PC-3 (cell line): ENCODE measurements around the gene MRPL49. TPM values are rescaled to one million over a fixed set of nuclear protein-coding genes. Genes with fewer than 3 reads are reported as not detected.

Source experiments
- ATAC-seq: fragments of 200-7000 bp; cut with Tn5 transposase; 2 replicates; pipeline ENCODE4 v1.9.1; 2020; ENCODE audit warnings: mild to moderate bottlenecking, moderate library complexity
- BruUV-seq: library from RNA; stranded (reverse); fragments of 400-500 nt; replicated peaks from 2 replicates; lab custom pipeline; 2021; lab: Mats Ljungman, UMichigan
- CTCF ChIA-PET: fragments of 300-600 bp; sonication (Branson Sonifier 250); formaldehyde crosslinking; loops from one replicate; lab custom pipeline; 2022; ENCODE audit warnings: antibody characterized with exemption; lab: Charles Lee
- POLR2A ChIA-PET: fragments of 300-600 bp; sonication (Branson Sonifier 250); formaldehyde crosslinking; loops from one replicate; lab custom pipeline; 2022; ENCODE audit warnings: antibody characterized with exemption; ENCODE audit not compliant: unreplicated experiment; lab: Charles Lee
- DNase-seq: peaks from one replicate; pipeline ENCODE4 v3.0.0-alpha.2; 2015
- H2AFZ ChIP-seq: fragments of 300-600 bp; sonication (generic); 2 replicates; pipeline ENCODE4 v1.6.0; 2016; ENCODE audit warnings: antibody characterized with exemption, low read length
- H3F3A ChIP-seq: fragments of 300-600 bp; sonication (generic); one replicate; pipeline ENCODE4 v1.6.0; 2017; ENCODE audit warnings: antibody characterized with exemption, low read length, control low read depth, mild to moderate bottlenecking; ENCODE audit not compliant: unreplicated experiment
- H3K27ac ChIP-seq: fragments of 300-600 bp; sonication (generic); 2 replicates; pipeline ENCODE4 v1.5.1; 2016; ENCODE audit warnings: mild to moderate bottlenecking, low read length
- H3K27me3 ChIP-seq: fragments of 300-600 bp; sonication (generic); 2 replicates; pipeline ENCODE4 v1.6.1; 2016; ENCODE audit warnings: low read length, mixed read lengths
- H3K36me3 ChIP-seq: fragments of 300-600 bp; sonication (generic); 2 replicates; pipeline ENCODE4 v1.6.1; 2016; ENCODE audit warnings: low read depth, mixed run types, low read length, mixed read lengths
- H3K4me1 ChIP-seq: fragments of 300-600 bp; sonication (generic); 2 replicates; pipeline ENCODE4 v1.5.1; 2016; ENCODE audit warnings: low read length; ENCODE audit not compliant: insufficient read depth
- H3K4me2 ChIP-seq: fragments of 300-600 bp; sonication (generic); 2 replicates; pipeline ENCODE4 v1.6.0; 2016; ENCODE audit warnings: low read length
- H3K4me3 ChIP-seq: fragments of 300-600 bp; sonication (generic); 2 replicates; pipeline ENCODE4 v1.5.1; 2016; ENCODE audit warnings: mild to moderate bottlenecking, low read length, mixed read lengths
- H3K79me2 ChIP-seq: fragments of 300-600 bp; sonication (generic); 2 replicates; pipeline ENCODE4 v1.6.1; 2017; ENCODE audit warnings: low read length, mixed read lengths
- H3K9ac ChIP-seq: fragments of 300-600 bp; sonication (generic); 2 replicates; pipeline ENCODE4 v1.6.0; 2016; ENCODE audit warnings: mild to moderate bottlenecking, low read length
- H3K9me2 ChIP-seq: fragments of 300-600 bp; sonication (generic); replicated peaks from 2 replicates; pipeline ENCODE4 v1.6.1; 2016; ENCODE audit warnings: mixed run types, low read length, mixed read lengths
- H3K9me3 ChIP-seq: fragments of 300-600 bp; sonication (generic); 2 replicates; pipeline ENCODE4 v1.6.1; 2016; ENCODE audit warnings: low read length, mixed read lengths
- H4K20me1 ChIP-seq: fragments of 300-600 bp; sonication (generic); 2 replicates; pipeline ENCODE4 v1.6.1; 2016; ENCODE audit warnings: low read length, mixed read lengths
- CTCF ChIP-seq: fragments of 300-600 bp; sonication (generic); conservative IDR thresholded peaks from 2 replicates; pipeline ENCODE4 v1.5.1; 2017; ENCODE audit warnings: antibody characterized with exemption, low read depth, mild to moderate bottlenecking, low read length
- EZH2 ChIP-seq: fragments of 300-600 bp; sonication (generic); IDR thresholded peaks from one replicate; pipeline ENCODE4 v1.6.1; 2017; ENCODE audit warnings: antibody characterized with exemption, mild to moderate bottlenecking, low read length; ENCODE audit not compliant: unreplicated experiment
- EZH2phosphoT487 ChIP-seq: fragments of 300-600 bp; sonication (generic); IDR thresholded peaks from 2 replicates; pipeline ENCODE4 v1.6.1; 2018; ENCODE audit warnings: mild to moderate bottlenecking, antibody characterized with exemption, low read length, borderline replicate concordance
- intact Hi-C: fragments of 100-400 bp; cut with micrococcal nuclease; formaldehyde crosslinking; loops from 2 replicates; pipeline ENCODE4 v1.9.0; 2023
- total RNA-seq: library from RNA; depleted of rRNA; stranded (reverse); fragments of >200 nt; gene quantifications from 2 replicates; pipeline ENCODE4 v1.2.3, GENCODE V29; 2014

The MRPL49 gene
- total RNA-seq, 1 experiment from 2014 or later = 163 TPM

GRCh38 chr11:65077451-65077850 lies 44.7 kb upstream of the MRPL49 start:
- Histone ChIP-seq H3K9me2 (no peaks in the 10 kb centered on the region), H4K20me1 (no peaks in the 10 kb centered on the region), H3F3A (no peaks in the 10 kb centered on the region), H2AFZ (no peak overlapping the region), H3K36me3 (peaks cover 39% of the 10 kb centered on the region), H3K27me3 (no peaks in the 10 kb centered on the region), H3K9me3 (no peaks in the 10 kb centered on the region), H3K4me2 (no peak overlapping the region), H3K9ac (no peak overlapping the region), H3K79me2 (peaks cover 50% of the 10 kb centered on the region), H3K4me1 (peaks cover 5% of the 10 kb centered on the region; the same call in 1 of the 2 replicates), H3K4me3 (no peak overlapping the region), H3K27ac (no peak overlapping the region)
- ChIA-PET POLR2A (no interaction called here), CTCF (no interaction called here)
- ATAC-seq (no peak), DNase-seq (peak; percentile 18)
- intact Hi-C loops = loop anchor here (5.0 kb wide), 1 partner anchor 65 kb away; the partner anchor contains the start of gene ARL2
- no TSS peak for BruUV-seq
- TF ChIP-seq EZH2 = no peak
- TF ChIP-seq CTCF = no peak
- TF ChIP-seq EZH2phosphoT487 = no peak

- Histone ChIP-seq H3K9ac (no peak overlapping the region), H3K79me2 (peaks cover 57% of the 10 kb centered on the region), H2AFZ (no peak overlapping the region), H3K4me2 (no peak overlapping the region), H3K36me3 (peaks cover 41% of the 10 kb centered on the region), H3K27me3 (no peaks in the 10 kb centered on the region), H3K27ac (no peak overlapping the region), H3K9me3 (no peaks in the 10 kb centered on the region), H4K20me1 (no peaks in the 10 kb centered on the region), H3K4me1 (peaks cover 12% of the 10 kb centered on the region), H3K9me2 (no peaks in the 10 kb centered on the region), H3K4me3 (no peak overlapping the region), H3F3A (no peaks in the 10 kb centered on the region)
- ATAC-seq (peak; percentile 92), DNase-seq (peak; percentile 69)
- no TSS peak for BruUV-seq
- CTCF ChIA-PET = no interaction called here
- TF ChIP-seq EZH2phosphoT487 = no peak
- peak; percentile 77 for TF ChIP-seq CTCF
- POLR2A ChIA-PET = no interaction called here
- intact Hi-C loops = loop anchor here (1.0 to 5.0 kb wide), 2 partner anchors 51 to 66 kb away; partner anchors contain the start of genes ARL2 and SNX15
Observed at GRCh38 chr11:65078151-65078550, 44.0 kb upstream of the MRPL49 start.

GRCh38 chr11:65078786-65079342 lies 43.3 kb upstream of the MRPL49 start:
- Histone ChIP-seq H3K4me1 (peaks cover 12% of the 10 kb centered on the region), H4K20me1 (no peaks in the 10 kb centered on the region), H3K9me2 (no peaks in the 10 kb centered on the region), H3K27me3 (no peaks in the 10 kb centered on the region), H3K27ac (no peak overlapping the region), H3K4me3 (no peak overlapping the region), H3K36me3 (peaks cover 41% of the 10 kb centered on the region), H3K79me2 (peaks cover 64% of the 10 kb centered on the region), H3F3A (no peaks in the 10 kb centered on the region), H3K9me3 (no peaks in the 10 kb centered on the region), H3K9ac (no peak overlapping the region), H3K4me2 (no peak overlapping the region), H2AFZ (no peak overlapping the region)
- ChIA-PET CTCF (no interaction called here), POLR2A (interaction anchor here (0.6 kb wide), 1 partner anchor 43 kb away, joined by 3 read pairs; the partner anchor contains the start of genes FAU and MRPL49)
- BruUV-seq = no TSS peak
- intact Hi-C loops = loop anchor here (1.0 to 5.0 kb wide), 2 partner anchors 52 to 67 kb away; partner anchors contain the start of genes ARL2 and SNX15
- no peak for DNase-seq
- TF ChIP-seq CTCF (no peak), EZH2phosphoT487 (no peak), EZH2 (no peak)
- no peak for ATAC-seq
